GM19238 (cell line): ENCODE data around the gene JCHAIN.

Experiments
- DNase-seq: peaks from one replicate; pipeline ENCODE4 v3.0.0; 2011; ENCODE audit warnings: low spot score; ENCODE audit not compliant: insufficient read length

The JCHAIN gene

DNA sequence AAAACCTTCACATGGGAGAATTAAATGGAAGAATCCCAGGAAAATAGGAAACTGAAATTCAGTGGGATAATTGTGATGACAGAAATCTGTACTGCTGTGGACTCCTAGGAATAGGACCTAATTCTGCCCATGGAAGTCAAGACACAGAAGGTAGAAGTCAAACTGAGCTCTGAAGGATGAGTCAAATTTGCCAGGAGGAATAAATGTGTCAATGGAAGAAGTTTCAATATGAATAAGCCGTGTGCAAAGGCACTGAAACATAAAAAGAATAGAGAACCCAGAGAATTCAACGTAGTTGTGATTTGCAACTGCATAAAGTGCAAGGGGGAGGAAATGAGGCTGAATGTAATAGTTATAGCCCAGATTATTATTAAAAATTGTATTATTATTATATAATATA, 26.1 kb downstream of the JCHAIN start:
- DNase-seq = no peak

DNA sequence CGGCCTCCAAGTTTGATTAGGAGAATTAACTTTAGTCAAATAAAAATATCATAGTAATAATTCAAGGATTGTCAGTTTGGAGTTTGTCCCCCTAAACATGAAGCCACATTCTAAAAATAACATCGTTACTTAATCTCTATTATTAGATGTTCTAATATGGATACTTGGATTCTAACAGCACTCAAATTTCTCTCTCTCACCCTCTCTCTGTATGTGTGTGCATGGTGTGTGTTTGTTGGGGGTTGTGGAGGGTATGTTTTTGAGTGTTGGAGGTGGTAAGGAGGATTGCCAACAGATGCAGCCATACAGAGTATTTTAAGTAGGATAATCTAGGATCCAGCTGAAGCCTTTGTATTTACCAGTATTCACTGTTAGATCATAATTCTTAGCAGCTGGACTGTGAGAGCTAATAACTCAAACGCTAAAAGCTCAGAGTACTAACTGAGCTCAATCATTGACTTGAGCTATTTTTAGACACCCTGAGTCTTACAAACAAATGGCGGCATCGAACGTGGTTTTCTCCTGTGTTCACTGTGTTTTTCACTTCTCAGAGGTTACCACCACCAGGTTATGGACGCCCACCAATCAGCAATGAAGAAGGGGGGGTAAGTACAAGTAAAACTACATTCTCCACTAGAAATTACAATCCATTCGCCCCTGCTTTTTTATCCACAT, 28.9 kb downstream of the JCHAIN start:
- no peak for DNase-seq

GRCh38 chr4:70634482-70634881, 31.8 kb downstream of the JCHAIN start:
- DNase-seq = no peak

- no peak for DNase-seq
Measured at GRCh38 chr4:70632028-70632427, 34.3 kb downstream of the JCHAIN start.

DNA sequence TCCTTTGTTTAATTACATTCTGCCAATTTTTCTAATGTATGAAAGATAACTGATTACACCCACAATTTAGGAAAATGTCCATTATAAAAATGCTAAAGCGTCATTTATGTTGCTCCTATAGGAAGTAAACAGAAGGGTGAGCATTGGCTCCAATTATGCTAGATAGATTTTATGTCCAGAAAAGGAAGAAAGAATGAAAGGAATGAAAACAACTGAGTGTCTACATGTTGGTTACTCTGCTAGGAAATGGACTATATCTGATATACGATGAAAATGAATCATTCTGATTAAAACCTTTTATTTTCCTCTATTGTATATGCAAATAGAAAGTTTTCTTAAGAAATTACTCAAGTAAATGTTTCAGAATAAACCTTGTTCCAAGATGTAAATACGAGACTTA, 36.1 kb downstream of the JCHAIN start:
- DNase-seq = no peak

DNA sequence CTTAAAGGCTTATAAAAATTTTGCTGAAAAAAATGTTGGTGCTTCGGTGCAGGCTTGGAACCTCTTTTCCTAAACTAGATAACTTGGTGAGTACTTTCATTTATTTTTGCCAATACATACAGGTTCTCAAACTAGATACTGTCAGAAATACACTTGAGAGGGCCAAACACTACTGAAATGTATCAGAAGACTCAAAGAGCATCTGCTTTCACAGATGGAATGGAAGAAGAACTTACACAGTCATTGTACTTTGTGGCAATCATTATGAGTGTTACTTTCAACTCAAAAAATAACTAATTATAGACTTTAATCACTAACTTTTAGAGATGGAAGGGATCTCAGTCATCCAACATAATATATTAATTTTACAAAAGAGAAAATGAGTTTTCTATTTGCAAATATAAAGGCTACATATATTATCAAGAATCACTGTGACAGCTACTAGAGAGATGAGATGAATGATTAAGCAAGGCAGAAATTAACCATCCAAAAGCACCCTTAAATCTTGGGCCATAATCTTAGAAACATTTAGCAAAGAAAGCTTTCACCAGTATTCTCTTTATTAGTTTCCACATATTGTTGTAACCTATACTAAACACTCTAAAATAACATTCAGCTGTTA, 36.7 kb downstream of the JCHAIN start:
- DNase-seq = no peak

DNA sequence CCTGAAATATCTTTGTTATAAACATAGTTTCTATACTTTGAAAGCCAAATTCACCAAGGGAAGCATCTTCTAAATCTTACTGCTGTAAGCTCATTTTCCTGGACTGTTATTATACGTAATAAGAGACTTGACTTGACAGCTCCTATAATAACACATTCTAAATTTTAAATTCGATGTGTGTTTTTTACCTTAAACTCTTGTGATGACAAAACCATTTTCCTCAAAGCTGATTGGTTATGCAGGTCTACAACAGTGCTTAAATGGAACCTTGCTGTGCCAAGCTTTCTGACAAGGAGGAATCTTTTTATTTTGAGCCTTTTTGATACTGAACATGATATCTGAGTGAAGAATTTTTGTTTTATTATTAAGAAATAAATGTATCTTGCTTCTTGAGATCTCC, 37.9 kb downstream of the JCHAIN start, which contains the start of gene ENAM:
TSS of gene ENAM (plus strand) at position 301 of the 400 bp plus-strand sequence. CDS start 757 bp downstream, outside the sequence.
- no peak for DNase-seq

DNA sequence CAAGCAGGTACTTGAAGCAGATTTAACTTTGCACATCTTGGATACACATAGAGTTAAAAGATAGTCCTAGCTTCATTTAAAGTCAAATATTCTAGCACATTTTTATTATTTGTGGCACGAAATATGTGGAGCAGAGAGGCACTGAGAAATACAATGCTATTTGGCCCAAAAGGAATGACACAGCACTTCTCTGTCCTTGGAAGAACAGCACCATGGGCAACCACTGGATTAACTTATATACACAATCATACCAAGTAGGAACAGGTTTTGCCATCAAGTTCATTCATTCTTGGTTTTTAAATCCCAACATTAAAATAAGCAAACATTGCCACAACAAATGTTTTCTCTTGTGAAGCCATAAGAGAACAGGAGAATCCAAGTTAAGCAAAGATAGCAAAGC, 38.7 kb downstream of the JCHAIN start:
- no peak for DNase-seq

DNA sequence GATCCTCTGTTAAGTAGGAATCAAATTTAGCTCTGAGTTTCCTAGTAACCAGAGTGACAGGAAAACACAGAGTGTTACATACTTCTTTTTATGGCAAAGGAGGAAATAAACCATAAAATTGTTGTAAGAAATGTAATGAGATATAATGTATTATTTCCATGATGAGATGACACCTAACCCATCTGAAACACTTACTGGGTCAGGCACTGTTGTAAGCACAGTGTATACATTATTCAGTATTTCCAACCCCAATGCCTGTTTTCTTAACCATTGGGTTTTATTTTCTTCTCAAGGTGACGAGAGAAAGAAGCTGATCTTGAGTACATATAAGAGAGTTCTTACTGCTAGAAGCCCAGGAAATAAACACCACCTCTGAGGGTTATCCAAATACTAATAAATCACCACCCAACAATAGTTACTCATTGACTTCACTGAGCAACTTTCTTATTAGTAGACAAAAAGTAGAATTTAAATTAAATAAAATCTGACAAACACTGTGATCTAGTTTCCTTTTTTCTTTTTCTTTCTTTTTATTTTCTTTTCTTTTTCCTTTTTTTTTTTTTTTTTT, 42.0 kb downstream of the JCHAIN start:
- DNase-seq = no peak

- DNase-seq = no peak
Measured at GRCh38 chr4:70623323-70623722, 43.0 kb downstream of the JCHAIN start.

GRCh38 chr4:70619778-70620177, 46.5 kb downstream of the JCHAIN start:
- no peak for DNase-seq

GRCh38 chr4:70619288-70619687, 47.0 kb downstream of the JCHAIN start:
- DNase-seq = no peak

DNA sequence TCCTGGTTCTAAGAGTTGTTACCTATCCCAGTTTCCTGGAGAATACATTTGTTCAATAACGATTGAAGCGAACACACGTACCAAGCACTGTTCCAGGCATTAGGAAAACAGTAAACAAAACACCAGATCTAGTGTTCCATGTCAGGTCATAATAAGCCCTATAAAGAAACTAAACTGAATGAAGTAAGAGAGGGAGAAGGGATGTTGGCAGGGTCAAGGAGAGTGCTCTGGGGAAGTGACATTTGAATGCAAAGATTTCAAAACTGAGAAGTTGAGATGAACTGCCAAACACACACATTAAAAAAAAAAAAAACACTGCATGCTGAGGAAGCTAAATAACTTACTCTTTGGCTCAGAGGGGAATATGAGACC, 52.1 kb downstream of the JCHAIN start:
- DNase-seq = no peak

DNA sequence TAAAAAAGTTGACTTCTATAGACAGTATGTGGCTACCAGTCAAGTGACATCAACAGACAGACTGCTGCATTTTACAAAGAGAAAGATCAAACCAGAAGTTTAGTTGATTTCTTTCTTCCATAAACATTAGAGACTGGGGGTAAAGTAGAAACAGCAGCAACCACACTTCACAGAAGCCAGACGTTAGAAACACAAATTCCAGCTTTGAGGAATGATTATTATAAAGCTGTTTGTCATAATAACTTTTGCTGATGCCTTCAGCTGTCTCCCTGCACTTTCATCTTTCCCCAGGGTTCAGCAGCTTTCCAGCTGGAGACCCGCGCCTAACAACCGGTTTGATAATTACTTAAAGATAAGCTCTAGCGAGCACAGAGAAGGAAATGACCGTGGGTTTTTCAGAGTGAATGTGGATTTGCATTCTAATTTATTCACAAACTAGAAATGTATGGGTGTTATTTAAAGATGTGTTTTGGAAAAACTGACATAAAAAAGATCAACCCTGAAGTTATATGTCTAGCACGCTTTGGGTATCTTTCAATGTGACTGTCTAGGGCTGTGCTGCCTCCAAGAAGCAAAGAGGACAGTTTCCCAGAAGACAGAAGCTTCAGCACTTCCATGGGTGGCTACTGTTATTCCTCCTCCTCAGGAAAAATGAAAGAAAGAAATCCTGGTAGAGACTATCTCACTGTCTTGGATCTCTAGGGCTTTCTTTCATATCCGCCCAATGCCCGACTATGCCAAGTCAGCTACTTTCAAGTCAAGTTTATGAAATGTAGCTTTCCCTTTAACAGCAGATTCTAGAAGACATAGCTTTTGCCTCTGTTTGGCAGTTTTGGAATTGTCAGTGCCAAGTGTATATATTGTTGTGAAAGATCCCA, 52.8 kb downstream of the JCHAIN start:
- DNase-seq = no peak

DNA sequence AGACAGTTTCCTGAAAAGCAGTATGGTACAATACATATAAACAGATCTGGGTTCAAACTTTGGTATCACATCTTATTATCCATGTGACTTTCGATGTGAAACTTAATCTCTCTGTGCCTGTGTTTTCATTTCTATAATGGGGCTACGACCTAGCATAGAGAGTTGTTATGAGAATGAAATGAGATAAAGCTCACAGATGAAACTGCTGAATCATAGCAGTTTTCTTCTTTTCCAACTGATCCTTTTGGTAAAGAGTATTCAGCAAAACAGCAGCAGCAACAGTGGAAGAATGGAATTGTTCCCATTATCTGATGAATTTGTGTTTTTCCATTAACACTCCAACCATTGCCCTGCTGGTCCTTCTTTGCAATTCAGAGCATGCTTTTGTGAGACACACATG, 58.0 kb downstream of the JCHAIN start:
- DNase-seq = no peak

GRCh38 chr4:70607334-70607853, 58.9 kb downstream of the JCHAIN start:
- no peak for DNase-seq

- DNase-seq = no peak
Measured at GRCh38 chr4:70606459-70606858, 59.8 kb downstream of the JCHAIN start.
